ENCODE results near the gene NOG.
A peak's percentile ranks its signal among the peaks of the same experiment; 100 is the strongest.

The NOG gene

GRCh38 chr17:56593646-56594319 lies at the start of gene NOG:
TSS of gene NOG (plus strand) at chr17:56593699. CDS start at chr17:56594224, 525 bp downstream.
- peak; percentile 41 for DNase-seq (ENCODE audit: low spot score)

- DNase-seq (ENCODE audit: low spot score) = no peak
These were observed 48.4 kb upstream of the NOG start for GRCh38 chr17:56545106-56545505.

GRCh38 chr17:56545930-56546329 lies 47.6 kb upstream of the NOG start:
- no peak for DNase-seq (ENCODE audit: low spot score)

GRCh38 chr17:56548661-56549060 lies 44.8 kb upstream of the NOG start:
- no peak for DNase-seq (ENCODE audit: low spot score)

GRCh38 chr17:56549501-56549900 lies 44.0 kb upstream of the NOG start:
- no peak for DNase-seq (ENCODE audit: low spot score)

GRCh38 chr17:56557682-56558081 lies 35.8 kb upstream of the NOG start:
- DNase-seq (ENCODE audit: low spot score) = no peak

- no peak for DNase-seq (ENCODE audit: low spot score)
These were observed 35.4 kb upstream of the NOG start for GRCh38 chr17:56558088-56558487.

GRCh38 chr17:56570199-56570598 lies 23.3 kb upstream of the NOG start:
- no peak for DNase-seq (ENCODE audit: low spot score)

- DNase-seq (ENCODE audit: low spot score) = no peak
These were observed 22.0 kb upstream of the NOG start for GRCh38 chr17:56571456-56571855.

GRCh38 chr17:56577190-56577842 lies 16.2 kb upstream of the NOG start:
- DNase-seq (ENCODE audit: low spot score) = no peak

GRCh38 chr17:56577843-56578204 lies 15.7 kb upstream of the NOG start:
- DNase-seq (ENCODE audit: low spot score) = no peak

- no peak for DNase-seq (ENCODE audit: low spot score)
These were observed 11.6 kb upstream of the NOG start for GRCh38 chr17:56581635-56582627.

GRCh38 chr17:56583772-56584171 lies 9.7 kb upstream of the NOG start:
- DNase-seq (ENCODE audit: low spot score) = no peak

GRCh38 chr17:56587298-56587697 lies 6.2 kb upstream of the NOG start:
- DNase-seq (ENCODE audit: low spot score) = no peak

- peak; percentile 79 for DNase-seq (ENCODE audit: low spot score)
These were observed 913 bp upstream of the NOG start for GRCh38 chr17:56592487-56593085.

GRCh38 chr17:56593086-56593645 lies 333 bp upstream of the NOG start:
- peak; percentile 36 for DNase-seq (ENCODE audit: low spot score)

GRCh38 chr17:56594320-56595107 lies 1.0 kb downstream of the NOG start:
- peak; percentile 19 for DNase-seq (ENCODE audit: low spot score)

- DNase-seq (ENCODE audit: low spot score) = no peak
These were observed 1.6 kb downstream of the NOG start for GRCh38 chr17:56595108-56595418.

- DNase-seq (ENCODE audit: low spot score) = no peak
These were observed 2.6 kb downstream of the NOG start for GRCh38 chr17:56595831-56596690.
